SK-N-MC (cell line): Measurements from ENCODE around the gene ZNF638.

Experiments
- EZH2 ChIP-seq: fragments of 200-600 bp; sonication (generic); IDR thresholded peaks from one replicate; pipeline ENCODE4 v1.6.1; 2017; ENCODE audit warnings: antibody characterized with exemption
- FOXP2 ChIP-seq: optimal IDR thresholded peaks from 2 replicates; pipeline ENCODE3; 2011; ENCODE audit warnings: mild to moderate bottlenecking, moderate library complexity; ENCODE audit not compliant: insufficient read depth; ENCODE audit errors: extremely low read length, control extremely low read depth
- POLR2AphosphoS5 ChIP-seq: IDR thresholded peaks from 2 replicates; pipeline ENCODE4 v1.6.1; 2012; ENCODE audit warnings: mild to moderate bottlenecking, low read depth, low read length, borderline replicate concordance

- no peak for TF ChIP-seq EZH2
- TF ChIP-seq POLR2AphosphoS5: no peak
- TF ChIP-seq FOXP2: no peak
Measured at GRCh38 chr2:71306762-71307161, 24.8 kb upstream of the ZNF638 start.
